Fibroblast of pulmonary artery (primary cell): ENCODE results near the gene ERI2.
A peak's percentile ranks its signal among the peaks of the same experiment; 100 is the strongest.

Experiments
- DNase-seq: peaks from one replicate; pipeline ENCODE4 v3.0.0-alpha.2; 2010; ENCODE audit warnings: low read depth
- H3K4me3 ChIP-seq: replicated peaks from 2 replicates; pipeline ENCODE4 v1.5.1; 2011; ENCODE audit warnings: low read depth, mild to moderate bottlenecking, control low read depth, low read length, moderate library complexity
- TF ChIP-seq, protein P1 (sequence below): IDR thresholded peaks from 2 replicates; pipeline ENCODE4 v1.5.1; 2011; ENCODE audit warnings: mild to moderate bottlenecking, control low read depth, low read length, inconsistent platforms; ENCODE audit errors: missing control alignments

The ERI2 gene

GRCh38 chr16:20803192-20803560, 3.1 kb downstream of the ERI2 start:
- TF ChIP-seq, protein P1, sequence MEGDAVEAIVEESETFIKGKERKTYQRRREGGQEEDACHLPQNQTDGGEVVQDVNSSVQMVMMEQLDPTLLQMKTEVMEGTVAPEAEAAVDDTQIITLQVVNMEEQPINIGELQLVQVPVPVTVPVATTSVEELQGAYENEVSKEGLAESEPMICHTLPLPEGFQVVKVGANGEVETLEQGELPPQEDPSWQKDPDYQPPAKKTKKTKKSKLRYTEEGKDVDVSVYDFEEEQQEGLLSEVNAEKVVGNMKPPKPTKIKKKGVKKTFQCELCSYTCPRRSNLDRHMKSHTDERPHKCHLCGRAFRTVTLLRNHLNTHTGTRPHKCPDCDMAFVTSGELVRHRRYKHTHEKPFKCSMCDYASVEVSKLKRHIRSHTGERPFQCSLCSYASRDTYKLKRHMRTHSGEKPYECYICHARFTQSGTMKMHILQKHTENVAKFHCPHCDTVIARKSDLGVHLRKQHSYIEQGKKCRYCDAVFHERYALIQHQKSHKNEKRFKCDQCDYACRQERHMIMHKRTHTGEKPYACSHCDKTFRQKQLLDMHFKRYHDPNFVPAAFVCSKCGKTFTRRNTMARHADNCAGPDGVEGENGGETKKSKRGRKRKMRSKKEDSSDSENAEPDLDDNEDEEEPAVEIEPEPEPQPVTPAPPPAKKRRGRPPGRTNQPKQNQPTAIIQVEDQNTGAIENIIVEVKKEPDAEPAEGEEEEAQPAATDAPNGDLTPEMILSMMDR = no peak
- H3K4me3 ChIP-seq = no peak overlapping the region
- DNase-seq = no peak

DNA sequence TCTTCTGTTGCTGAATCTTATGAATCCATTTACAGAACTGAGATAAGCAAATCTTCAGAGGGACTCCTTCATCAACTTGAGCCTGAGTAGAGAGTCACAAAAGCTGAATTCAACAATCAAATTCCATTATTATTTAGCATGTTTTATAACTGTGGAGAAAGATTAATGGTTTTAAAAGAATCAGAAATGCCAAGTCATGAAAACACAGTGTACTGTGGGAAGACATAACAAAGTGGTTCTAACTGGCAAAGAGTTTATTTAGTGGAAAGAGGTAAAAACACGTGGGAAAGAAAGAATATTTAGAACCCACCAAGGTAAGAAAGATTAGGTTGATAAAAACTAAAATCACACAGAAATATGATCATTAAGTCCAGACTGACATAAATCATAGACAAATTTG, 5.0 kb downstream of the ERI2 start:
- TF ChIP-seq, protein P1 = no peak
- no peak overlapping the region for H3K4me3 ChIP-seq
- no peak for DNase-seq

DNA sequence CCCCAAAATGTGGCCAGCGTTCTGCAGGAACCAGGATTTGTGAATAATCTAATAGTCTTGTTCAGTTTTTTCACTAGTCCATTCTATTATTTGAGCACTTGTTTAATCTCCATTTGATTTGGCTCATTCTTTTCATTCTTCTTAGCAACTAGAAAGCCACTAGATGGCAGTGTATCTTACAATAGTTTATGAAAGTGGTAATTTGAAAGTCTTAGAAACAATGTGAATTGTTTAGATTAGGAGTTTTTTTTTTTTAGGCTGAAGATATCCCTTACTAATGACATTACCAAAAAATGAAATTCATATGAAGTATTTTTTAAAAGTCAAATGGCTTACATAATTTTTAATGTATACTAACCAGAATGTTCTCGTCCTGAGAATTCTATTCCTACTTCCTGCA, 6.7 kb downstream of the ERI2 start:
- TF ChIP-seq, protein P1 = peak; percentile 48
- no peak overlapping the region for H3K4me3 ChIP-seq
- peak; percentile 35 for DNase-seq

DNA sequence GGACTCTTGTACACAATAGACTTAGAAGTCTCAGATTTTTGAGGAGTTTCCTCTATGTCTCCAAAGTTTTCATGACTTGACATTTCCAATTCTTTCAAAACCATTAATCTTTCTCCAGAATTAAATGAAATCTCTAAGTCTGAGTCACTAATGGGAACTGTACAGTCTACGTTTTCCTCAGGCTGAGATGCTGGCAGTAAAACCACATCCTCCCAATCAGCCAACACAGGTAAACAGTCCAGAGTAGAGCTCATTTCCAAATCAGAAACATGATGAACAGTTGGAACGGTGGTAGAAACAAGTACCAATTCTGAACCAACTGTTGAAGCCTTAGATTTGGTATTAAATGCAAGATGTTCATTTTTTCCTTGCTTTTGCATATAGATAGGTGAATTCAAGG, 7.9 kb downstream of the ERI2 start:
- TF ChIP-seq, protein P1 = no peak
- DNase-seq = no peak
- H3K4me3 ChIP-seq = no peak overlapping the region

DNA sequence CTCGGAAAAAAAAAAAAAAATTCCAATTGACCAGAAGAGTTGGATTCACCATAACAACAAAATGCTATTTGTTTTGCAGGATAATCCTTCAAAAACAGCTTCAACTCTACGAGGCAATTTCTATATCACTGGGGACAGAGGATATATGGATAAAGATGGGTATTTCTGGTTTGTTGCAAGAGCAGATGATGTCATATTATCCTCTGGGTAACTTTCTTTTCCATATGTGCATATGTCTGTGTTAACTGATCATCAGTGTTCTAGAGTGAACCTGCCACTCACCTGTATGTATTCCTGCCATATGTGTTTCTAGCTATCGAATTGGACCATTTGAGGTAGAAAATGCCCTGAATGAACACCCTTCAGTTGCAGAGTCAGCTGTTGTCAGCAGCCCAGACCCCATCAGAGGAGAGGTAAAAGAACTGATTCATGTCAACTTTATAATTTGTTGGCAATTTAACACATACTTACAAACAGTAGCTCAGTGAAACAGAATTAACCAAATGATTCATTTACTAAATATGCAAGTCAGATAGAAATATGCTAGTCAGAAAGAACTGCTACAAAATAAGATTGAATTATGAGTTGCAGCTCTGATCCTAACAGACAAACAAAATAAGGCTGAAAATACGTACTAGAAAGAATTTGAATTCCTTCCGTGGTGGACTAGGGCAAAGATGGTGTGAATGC, 14.2 kb downstream of the ERI2 start:
- TF ChIP-seq, protein P1 = no peak
- H3K4me3 ChIP-seq = no peak overlapping the region
- no peak for DNase-seq

- TF ChIP-seq, protein P1 = no peak
- no peak overlapping the region for H3K4me3 ChIP-seq
- no peak for DNase-seq
Observed at GRCh38 chr16:20789130-20789529, 17.1 kb downstream of the ERI2 start.

DNA sequence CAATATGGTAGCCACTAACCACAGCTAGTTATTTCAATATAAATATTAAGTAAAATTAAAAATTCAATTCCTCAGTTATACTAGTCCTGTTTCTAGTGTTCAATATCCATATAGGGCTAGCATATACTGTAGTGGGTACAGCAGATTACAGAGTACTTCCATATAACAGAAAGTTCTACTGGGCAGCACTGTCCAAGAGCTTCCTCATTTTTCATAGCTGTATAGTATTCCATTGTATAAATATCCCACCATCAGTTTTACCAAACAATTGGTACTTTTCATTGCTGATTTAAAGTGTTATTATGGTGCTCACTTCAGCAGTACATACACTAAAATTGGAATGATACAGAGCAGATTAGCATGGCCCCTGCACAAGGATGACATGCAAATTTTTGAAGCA, 22.1 kb downstream of the ERI2 start:
- H3K4me3 ChIP-seq = no peak overlapping the region
- no peak for DNase-seq
- TF ChIP-seq, protein P1 = no peak
